NT2/D1 (cell line): ENCODE results near the gene RPS6KA2.
"Not testable (repeated sequence)": the region's sequence is repeated elsewhere in the genome, so short reads cannot be mapped to it uniquely, and the experiment has no call there.

Experiments
- DNase-seq: peaks from one replicate; pipeline ENCODE4 v3.0.0-alpha.2; 2011; ENCODE audit warnings: low read depth, low spot score
- H3K27me3 ChIP-seq: 2 replicates; pipeline ENCODE4 v1.6.0; 2011; ENCODE audit warnings: mild to moderate bottlenecking; ENCODE audit not compliant: insufficient read length, insufficient read depth
- H3K36me3 ChIP-seq: 2 replicates; pipeline ENCODE4 v1.6.1; 2011; ENCODE audit warnings: mild to moderate bottlenecking, low read length, mixed read lengths; ENCODE audit not compliant: insufficient read depth, insufficient read length
- H3K4me1 ChIP-seq: 2 replicates; pipeline ENCODE4 v1.5.1; 2011; ENCODE audit not compliant: insufficient read depth, insufficient read length
- H3K4me3 ChIP-seq: 2 replicates; pipeline ENCODE4 v1.5.1; 2011; ENCODE audit warnings: low read depth; ENCODE audit not compliant: insufficient read length
- H3K9ac ChIP-seq: 2 replicates; pipeline ENCODE4 v1.6.0; 2011; ENCODE audit warnings: low read depth; ENCODE audit not compliant: insufficient read length
- H3K9me3 ChIP-seq: 2 replicates; pipeline ENCODE4 v1.5.1; 2011; ENCODE audit warnings: mild to moderate bottlenecking, low read length; ENCODE audit not compliant: insufficient read depth
- SUZ12 ChIP-seq: IDR thresholded peaks from 2 replicates; pipeline ENCODE4 v1.6.1; 2011; ENCODE audit not compliant: insufficient read length, insufficient read depth; ENCODE audit errors: extremely low read depth
- YY1 ChIP-seq: IDR thresholded peaks from 2 replicates; pipeline ENCODE4 v1.6.1; 2011; ENCODE audit not compliant: insufficient read length, insufficient read depth
- ZNF274 ChIP-seq: IDR thresholded peaks from 2 replicates; pipeline ENCODE4 v1.6.1; 2011; ENCODE audit warnings: mild to moderate bottlenecking, low read depth, low read length

The RPS6KA2 gene

GRCh38 chr6:166408936-166409755 lies 217.9 kb downstream of the RPS6KA2 start:
- Histone ChIP-seq H3K9ac (no peak overlapping the region), H3K36me3 (peaks cover 6% of the 10 kb centered on the region), H3K9me3 (no peaks in the 10 kb centered on the region), H3K4me3 (no peak overlapping the region), H3K4me1 (no peaks in the 10 kb centered on the region), H3K27me3 (no peaks in the 10 kb centered on the region)
- DNase-seq: no peak
- TF ChIP-seq YY1: no peak
- no peak for TF ChIP-seq ZNF274
- no peak for TF ChIP-seq SUZ12

- no peaks in the 10 kb centered on the region for H3K27me3 ChIP-seq
- no peak for DNase-seq
- H3K9me3 ChIP-seq: no peaks in the 10 kb centered on the region
- no peaks in the 10 kb centered on the region for H3K36me3 ChIP-seq
- no peak overlapping the region for H3K9ac ChIP-seq
- no peaks in the 10 kb centered on the region for H3K4me1 ChIP-seq
- H3K4me3 ChIP-seq: no peak overlapping the region
- TF ChIP-seq YY1 (no peak), SUZ12 (no peak), ZNF274 (no peak)
These were observed 220.9 kb downstream of the RPS6KA2 start for GRCh38 chr6:166406197-166406596.

- TF ChIP-seq SUZ12 (no peak), YY1 (no peak), ZNF274 (no peak)
- Histone ChIP-seq H3K9ac (no peak overlapping the region), H3K4me1 (no peaks in the 10 kb centered on the region), H3K4me3 (no peak overlapping the region), H3K27me3 (no peaks in the 10 kb centered on the region), H3K9me3 (no peaks in the 10 kb centered on the region), H3K36me3 (no peaks in the 10 kb centered on the region)
- no peak for DNase-seq
These were observed 221.7 kb downstream of the RPS6KA2 start for GRCh38 chr6:166405386-166405785.

- Histone ChIP-seq H3K36me3 (no peaks in the 10 kb centered on the region), H3K9ac (no peak overlapping the region), H3K9me3 (no peaks in the 10 kb centered on the region), H3K27me3 (no peaks in the 10 kb centered on the region), H3K4me1 (no peaks in the 10 kb centered on the region), H3K4me3 (no peak overlapping the region)
- TF ChIP-seq YY1 (no peak), ZNF274 (no peak), SUZ12 (no peak)
- DNase-seq: no peak
These were observed 224.3 kb downstream of the RPS6KA2 start for GRCh38 chr6:166402582-166403277.

GRCh38 chr6:166400649-166401250 lies 226.3 kb downstream of the RPS6KA2 start:
- not testable (repeated sequence) for H3K9ac ChIP-seq, H3K9me3 ChIP-seq, H3K27me3 ChIP-seq, H3K4me3 ChIP-seq, H3K36me3 ChIP-seq, H3K4me1 ChIP-seq
- peak; percentile 48 for DNase-seq

GRCh38 chr6:166400181-166400580 lies 226.9 kb downstream of the RPS6KA2 start:
- no peak for TF ChIP-seq SUZ12
- no peak overlapping the region for H3K9ac ChIP-seq
- no peaks in the 10 kb centered on the region for H3K4me1 ChIP-seq
- H3K27me3 ChIP-seq: no peaks in the 10 kb centered on the region
- DNase-seq: no peak
- H3K4me3 ChIP-seq: no peak overlapping the region
- no peaks in the 10 kb centered on the region for H3K36me3 ChIP-seq
- H3K9me3 ChIP-seq: no peaks in the 10 kb centered on the region

GRCh38 chr6:166398348-166398747 lies 228.7 kb downstream of the RPS6KA2 start:
- H3K36me3 ChIP-seq: no peaks in the 10 kb centered on the region
- H3K9me3 ChIP-seq: no peaks in the 10 kb centered on the region
- H3K9ac ChIP-seq: no peak overlapping the region
- H3K27me3 ChIP-seq: no peaks in the 10 kb centered on the region
- DNase-seq: no peak
- no peak for TF ChIP-seq ZNF274
- no peak for TF ChIP-seq YY1
- no peak for TF ChIP-seq SUZ12
- no peak overlapping the region for H3K4me3 ChIP-seq
- no peaks in the 10 kb centered on the region for H3K4me1 ChIP-seq

- DNase-seq: no peak
- Histone ChIP-seq H3K36me3 (no peaks in the 10 kb centered on the region), H3K27me3 (no peaks in the 10 kb centered on the region), H3K9ac (no peak overlapping the region), H3K4me3 (no peak overlapping the region), H3K9me3 (no peaks in the 10 kb centered on the region), H3K4me1 (no peaks in the 10 kb centered on the region)
- TF ChIP-seq YY1 (no peak), SUZ12 (no peak), ZNF274 (no peak)
These were observed 229.2 kb downstream of the RPS6KA2 start for GRCh38 chr6:166397849-166398248.
